Panc1 (cell line): Measurements from ENCODE around the gene COL23A1. TPM values are rescaled to one million over a fixed set of nuclear protein-coding genes. Genes with fewer than 3 reads are reported as not detected.

Source experiments
- ATAC-seq: fragments of 200-7000 bp; cut with Tn5 transposase; 2 replicates; pipeline ENCODE4 v1.9.1; 2020; ENCODE audit warnings: mild to moderate bottlenecking, moderate library complexity
- BruUV-seq: library from RNA; stranded (reverse); fragments of 400-500 nt; replicated peaks from 2 replicates; lab custom pipeline; 2021; lab: Mats Ljungman, UMichigan
- CTCF ChIA-PET: fragments of 300-600 bp; sonication (Branson Sonifier 250); formaldehyde crosslinking; loops from one replicate; lab custom pipeline; 2022; ENCODE audit warnings: antibody characterized with exemption; lab: Charles Lee
- POLR2A ChIA-PET: fragments of 300-600 bp; sonication (Branson Sonifier 250); formaldehyde crosslinking; loops from one replicate; lab custom pipeline; 2022; ENCODE audit warnings: antibody characterized with exemption; lab: Charles Lee
- DNase-seq: peaks from one replicate; pipeline ENCODE4 v3.0.0-alpha.2; 2010; ENCODE audit warnings: low read depth, low spot score
- H3K27ac ChIP-seq: 2 replicates; pipeline ENCODE4 v1.5.1; 2011; ENCODE audit warnings: mild to moderate bottlenecking, low read length, inconsistent platforms
- H3K27me3 ChIP-seq: fragments of 200-500 bp; sonication (Bioruptor generic); 2 replicates; pipeline ENCODE4 v1.6.0; 2014; ENCODE audit warnings: low read length, inconsistent platforms; ENCODE audit not compliant: control insufficient read depth, insufficient read depth
- H3K36me3 ChIP-seq: fragments of 200-500 bp; sonication (Bioruptor generic); 2 replicates; pipeline ENCODE4 v1.5.1; 2014; ENCODE audit warnings: inconsistent platforms, mild to moderate bottlenecking, low read length, moderate library complexity; ENCODE audit not compliant: control insufficient read depth, insufficient read depth
- H3K4me1 ChIP-seq: 2 replicates; pipeline ENCODE4 v1.5.1; 2011; ENCODE audit warnings: inconsistent platforms, mild to moderate bottlenecking, low read length, moderate library complexity; ENCODE audit not compliant: control insufficient read depth, insufficient read depth
- H3K4me3 ChIP-seq, 2 experiments: 2 replicates each; pipeline ENCODE4 v1.5.1; 2011 to 2012; ENCODE audit warnings: low read depth in 2 of 2, low read length in 2 of 2, mild to moderate bottlenecking in 2 of 2, inconsistent platforms in 1 of 2, moderate library complexity in 1 of 2
- H3K9me3 ChIP-seq: fragments of 200-500 bp; sonication (Bioruptor generic); 2 replicates; pipeline ENCODE4 v1.5.1; 2014; ENCODE audit warnings: low read depth, mild to moderate bottlenecking, inconsistent platforms, low read length, moderate library complexity; ENCODE audit not compliant: control insufficient read depth, insufficient read depth
- POLR2AphosphoS5 ChIP-seq: IDR thresholded peaks from 2 replicates; pipeline ENCODE4 v1.6.1; 2012; ENCODE audit warnings: mild to moderate bottlenecking, low read depth, low read length, moderate library complexity
- SIN3A ChIP-seq: IDR thresholded peaks from 2 replicates; pipeline ENCODE4 v1.6.1; 2012; ENCODE audit warnings: low read depth, mild to moderate bottlenecking, low read length, moderate library complexity, borderline replicate concordance; ENCODE audit not compliant: insufficient read depth
- TCF7L2 ChIP-seq: IDR thresholded peaks from 2 replicates; pipeline ENCODE4 v1.6.1; 2011; ENCODE audit warnings: mild to moderate bottlenecking, low read depth, low read length, inconsistent platforms
- in situ Hi-C: cut with HindIII; loops from 2 replicates; pipeline ENCODE4 v1.10.0; 2016; ENCODE audit warnings: low sequenced_read_pairs, low pct_unique_long_range_greater_than_20kb
- intact Hi-C: fragments of 100-400 bp; cut with micrococcal nuclease; formaldehyde crosslinking; loops from one replicate; pipeline ENCODE4 v1.10.0; 2022; ENCODE audit not compliant: unreplicated experiment
- total RNA-seq: library from RNA; stranded (reverse); gene quantifications from one replicate; pipeline ENCODE4 v1.2.1, GENCODE V29; 2021; ENCODE audit not compliant: unreplicated experiment
- TF ChIP-seq, protein P1 (sequence below): fragments of 450-650 bp; IDR thresholded peaks from 2 replicates; pipeline ENCODE4 v1.5.1; 2017; ENCODE audit warnings: mild to moderate bottlenecking
- TF ChIP-seq, protein P2 (sequence below), 2 experiments: IDR thresholded peaks; 2 replicates each; pipeline ENCODE4 v1.6.1; 2011 to 2012; ENCODE audit warnings: low read depth in 2 of 2, control low read depth in 1 of 2, low read length in 1 of 2, mild to moderate bottlenecking in 1 of 2, moderate library complexity in 1 of 2; ENCODE audit not compliant: insufficient read depth in 1 of 2

Gene COL23A1
- total RNA-seq, 1 experiment from 2014 or later: 0.05 TPM

DNA sequence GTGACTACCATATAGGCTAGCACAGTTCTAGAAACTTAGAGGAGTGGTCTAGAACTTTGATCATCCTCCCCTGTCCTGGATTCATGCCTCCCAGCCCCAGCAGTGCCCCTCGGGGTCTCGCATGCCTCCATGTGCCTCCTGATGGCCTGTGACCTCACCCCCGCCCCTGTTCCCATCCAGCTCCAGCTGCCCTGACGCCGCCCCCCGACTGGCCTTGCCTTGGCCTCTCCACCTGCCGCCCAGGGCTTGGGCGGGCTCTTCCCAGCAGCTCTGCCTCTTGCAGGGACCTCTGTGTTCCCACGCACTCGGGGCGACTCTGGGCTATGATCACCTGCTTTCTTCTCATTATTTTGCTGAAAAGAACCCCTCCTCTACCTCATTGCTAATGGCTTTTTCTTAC, 242.2 kb downstream of the COL23A1 start:
- CTCF ChIA-PET: no interaction called here
- Histone ChIP-seq H3K4me3 (no peak overlapping the region), H3K4me1 (no peaks in the 10 kb centered on the region), H3K9me3 (no peaks in the 10 kb centered on the region), H3K27me3 (no peaks in the 10 kb centered on the region), H3K27ac (no peak overlapping the region), H3K36me3 (no peaks in the 10 kb centered on the region)
- no TSS peak for BruUV-seq
- POLR2A ChIA-PET: no interaction called here
- TF ChIP-seq TCF7L2 (no peak), SIN3A (no peak), POLR2AphosphoS5 (no peak)
- TF ChIP-seq, protein P1, sequence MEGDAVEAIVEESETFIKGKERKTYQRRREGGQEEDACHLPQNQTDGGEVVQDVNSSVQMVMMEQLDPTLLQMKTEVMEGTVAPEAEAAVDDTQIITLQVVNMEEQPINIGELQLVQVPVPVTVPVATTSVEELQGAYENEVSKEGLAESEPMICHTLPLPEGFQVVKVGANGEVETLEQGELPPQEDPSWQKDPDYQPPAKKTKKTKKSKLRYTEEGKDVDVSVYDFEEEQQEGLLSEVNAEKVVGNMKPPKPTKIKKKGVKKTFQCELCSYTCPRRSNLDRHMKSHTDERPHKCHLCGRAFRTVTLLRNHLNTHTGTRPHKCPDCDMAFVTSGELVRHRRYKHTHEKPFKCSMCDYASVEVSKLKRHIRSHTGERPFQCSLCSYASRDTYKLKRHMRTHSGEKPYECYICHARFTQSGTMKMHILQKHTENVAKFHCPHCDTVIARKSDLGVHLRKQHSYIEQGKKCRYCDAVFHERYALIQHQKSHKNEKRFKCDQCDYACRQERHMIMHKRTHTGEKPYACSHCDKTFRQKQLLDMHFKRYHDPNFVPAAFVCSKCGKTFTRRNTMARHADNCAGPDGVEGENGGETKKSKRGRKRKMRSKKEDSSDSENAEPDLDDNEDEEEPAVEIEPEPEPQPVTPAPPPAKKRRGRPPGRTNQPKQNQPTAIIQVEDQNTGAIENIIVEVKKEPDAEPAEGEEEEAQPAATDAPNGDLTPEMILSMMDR: no peak
- TF ChIP-seq, protein P2, sequence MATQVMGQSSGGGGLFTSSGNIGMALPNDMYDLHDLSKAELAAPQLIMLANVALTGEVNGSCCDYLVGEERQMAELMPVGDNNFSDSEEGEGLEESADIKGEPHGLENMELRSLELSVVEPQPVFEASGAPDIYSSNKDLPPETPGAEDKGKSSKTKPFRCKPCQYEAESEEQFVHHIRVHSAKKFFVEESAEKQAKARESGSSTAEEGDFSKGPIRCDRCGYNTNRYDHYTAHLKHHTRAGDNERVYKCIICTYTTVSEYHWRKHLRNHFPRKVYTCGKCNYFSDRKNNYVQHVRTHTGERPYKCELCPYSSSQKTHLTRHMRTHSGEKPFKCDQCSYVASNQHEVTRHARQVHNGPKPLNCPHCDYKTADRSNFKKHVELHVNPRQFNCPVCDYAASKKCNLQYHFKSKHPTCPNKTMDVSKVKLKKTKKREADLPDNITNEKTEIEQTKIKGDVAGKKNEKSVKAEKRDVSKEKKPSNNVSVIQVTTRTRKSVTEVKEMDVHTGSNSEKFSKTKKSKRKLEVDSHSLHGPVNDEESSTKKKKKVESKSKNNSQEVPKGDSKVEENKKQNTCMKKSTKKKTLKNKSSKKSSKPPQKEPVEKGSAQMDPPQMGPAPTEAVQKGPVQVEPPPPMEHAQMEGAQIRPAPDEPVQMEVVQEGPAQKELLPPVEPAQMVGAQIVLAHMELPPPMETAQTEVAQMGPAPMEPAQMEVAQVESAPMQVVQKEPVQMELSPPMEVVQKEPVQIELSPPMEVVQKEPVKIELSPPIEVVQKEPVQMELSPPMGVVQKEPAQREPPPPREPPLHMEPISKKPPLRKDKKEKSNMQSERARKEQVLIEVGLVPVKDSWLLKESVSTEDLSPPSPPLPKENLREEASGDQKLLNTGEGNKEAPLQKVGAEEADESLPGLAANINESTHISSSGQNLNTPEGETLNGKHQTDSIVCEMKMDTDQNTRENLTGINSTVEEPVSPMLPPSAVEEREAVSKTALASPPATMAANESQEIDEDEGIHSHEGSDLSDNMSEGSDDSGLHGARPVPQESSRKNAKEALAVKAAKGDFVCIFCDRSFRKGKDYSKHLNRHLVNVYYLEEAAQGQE (IDR thresholded peaks at IDR 0.05; ENCODE audit: insufficient read depth in 1 of 2, low read depth in 2 of 2, low read length in 1 of 2): no peak
- intact Hi-C loops: no loop called here
- no peak for DNase-seq
- ATAC-seq: no peak
- in situ Hi-C loops: no loop called here

DNA sequence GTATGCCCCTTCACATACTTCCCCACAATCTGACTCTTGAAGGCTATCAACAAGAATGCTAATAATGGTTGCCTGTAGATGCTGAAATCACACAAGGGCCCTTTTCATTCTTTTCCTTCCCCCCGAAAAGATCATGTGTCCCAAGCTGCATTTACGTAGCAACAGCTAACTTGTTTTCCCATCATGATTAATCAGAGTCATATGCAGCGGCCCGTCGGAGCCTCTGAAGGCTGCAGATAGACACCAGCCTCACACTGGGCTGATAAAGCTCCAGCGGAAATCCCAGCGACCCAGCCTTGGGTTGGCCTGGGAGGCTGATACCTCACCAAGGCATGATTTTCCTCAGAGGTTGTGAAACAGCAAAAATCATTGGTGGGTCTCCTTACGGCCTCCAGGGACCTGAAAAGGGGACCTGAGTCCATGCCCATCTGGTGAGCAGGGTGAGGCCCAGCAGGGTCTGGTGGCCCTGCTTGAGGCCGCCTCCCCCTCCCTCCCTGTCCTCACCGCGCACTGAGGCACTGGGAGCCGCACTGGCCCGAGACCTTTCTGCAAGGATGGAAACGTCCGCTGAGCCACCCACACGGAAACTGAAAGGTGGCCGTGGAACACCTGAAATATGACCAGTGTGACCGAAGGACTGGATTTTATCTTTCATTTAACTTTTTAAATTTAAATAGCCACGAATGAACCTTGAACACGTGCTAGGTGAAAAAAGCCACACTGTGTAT, 243.4 kb downstream of the COL23A1 start:
- no peak for ATAC-seq
- in situ Hi-C loops (no loop called here), intact Hi-C loops (no loop called here)
- no peak overlapping the region for H3K4me3 ChIP-seq
- BruUV-seq: no TSS peak
- TF ChIP-seq POLR2AphosphoS5: no peak
- TF ChIP-seq, protein P2 (IDR thresholded peaks at IDR 0.05; ENCODE audit: insufficient read depth in 1 of 2, low read depth in 2 of 2, low read length in 1 of 2): no peak
- TF ChIP-seq, protein P1: no peak
- no peak for TF ChIP-seq SIN3A
- TF ChIP-seq TCF7L2: no peak
- no peaks in the 10 kb centered on the region for H3K36me3 ChIP-seq
- DNase-seq: no peak
- ChIA-PET CTCF (no interaction called here), POLR2A (no interaction called here)
- no peak overlapping the region for H3K27ac ChIP-seq
- no peaks in the 10 kb centered on the region for H3K9me3 ChIP-seq
- no peaks in the 10 kb centered on the region for H3K4me1 ChIP-seq
- no peaks in the 10 kb centered on the region for H3K27me3 ChIP-seq
